Endometrial microvascular endothelial cells (primary cell): ENCODE data around the gene CTPS1. TPM values are rescaled to one million over a fixed set of nuclear protein-coding genes. Genes with fewer than 3 reads are reported as not detected.

ENCODE experiments used
- in situ Hi-C: cut with HindIII; loops from 2 replicates; pipeline ENCODE4 v1.10.0; 2017; ENCODE audit warnings: low sequenced_read_pairs, low pct_unique_long_range_greater_than_20kb; ENCODE audit errors: inconsistent ontology term
- total RNA-seq: library from RNA; depleted of rRNA; stranded (reverse); fragments of >200 nt; gene quantifications from one replicate; pipeline ENCODE4 v1.2.3, GENCODE V29; 2015; ENCODE audit errors: inconsistent ontology term

CTPS1 gene
- total RNA-seq, 1 donor from 2014 or later, result 48.7 TPM

- in situ Hi-C loops, result no loop called here
Observed at GRCh38 chr1:40986328-40986783, 6.9 kb downstream of the CTPS1 start.

- in situ Hi-C loops, result no loop called here
Observed at GRCh38 chr1:40986956-40987355, 7.5 kb downstream of the CTPS1 start.

- in situ Hi-C loops, result no loop called here
Observed at GRCh38 chr1:40987439-40988276, 8.2 kb downstream of the CTPS1 start.

- in situ Hi-C loops, result no loop called here
Observed at GRCh38 chr1:40988280-40988679, 8.8 kb downstream of the CTPS1 start.

- in situ Hi-C loops, result no loop called here
Observed at GRCh38 chr1:40989066-40989465, 9.6 kb downstream of the CTPS1 start.

- in situ Hi-C loops, result no loop called here
Observed at GRCh38 chr1:40997096-40997495, 17.6 kb downstream of the CTPS1 start.

- in situ Hi-C loops, result no loop called here
Observed at GRCh38 chr1:40998668-40999067, 19.2 kb downstream of the CTPS1 start.

- in situ Hi-C loops, result no loop called here
Observed at GRCh38 chr1:41003127-41003639, 23.7 kb downstream of the CTPS1 start.

GRCh38 chr1:41003640-41004220 is 24.2 kb downstream of the CTPS1 start:
- in situ Hi-C loops, result no loop called here

- in situ Hi-C loops, result no loop called here
Observed at GRCh38 chr1:41005876-41006275, 26.4 kb downstream of the CTPS1 start.

GRCh38 chr1:41006942-41007865 is 27.7 kb downstream of the CTPS1 start:
- in situ Hi-C loops, result no loop called here

- in situ Hi-C loops, result no loop called here
Observed at GRCh38 chr1:41009466-41009865, 30.0 kb downstream of the CTPS1 start.

GRCh38 chr1:41010345-41010744 is 30.8 kb downstream of the CTPS1 start:
- in situ Hi-C loops, result no loop called here

- in situ Hi-C loops, result no loop called here
Observed at GRCh38 chr1:41013024-41013423, 33.5 kb downstream of the CTPS1 start.

- in situ Hi-C loops, result no loop called here
Observed at GRCh38 chr1:41013796-41014195, 34.3 kb downstream of the CTPS1 start.

GRCh38 chr1:41014871-41015270 is 35.4 kb downstream of the CTPS1 start:
- in situ Hi-C loops, result no loop called here

- in situ Hi-C loops, result no loop called here
Observed at GRCh38 chr1:41015281-41015896, 35.9 kb downstream of the CTPS1 start.

- in situ Hi-C loops, result no loop called here
Observed at GRCh38 chr1:41015897-41016470, 36.5 kb downstream of the CTPS1 start.
